Tibial artery (tissue), 4 donors: Measurements from ENCODE around the gene GLRA1.

ENCODE experiments used
- DNase-seq, 2 donors: peaks; one replicate each; pipeline ENCODE4 v3.0.0-alpha.2; 2019
- H3K27ac ChIP-seq, 2 donors: fragments of 200-600 bp; sonication (generic) in 1 of 2; 1 replicate in 1 of 2; 2 replicates in 1 of 2; pipeline ENCODE4 v1.5.1; 2018 to 2019; ENCODE audit warnings: mild to moderate bottlenecking in 1 of 2
- H3K27me3 ChIP-seq, 2 donors: fragments of 200-600 bp; sonication (generic) in 1 of 2; one replicate each; pipeline versions ENCODE4 v1.5.1 to v1.6.0; 2016 to 2019
- H3K36me3 ChIP-seq, 3 donors: fragments of 200-600 bp; sonication (generic) in 2 of 3; one replicate each; pipeline ENCODE4 v1.5.1; 2016 to 2019; ENCODE audit warnings: mild to moderate bottlenecking in 2 of 3
- H3K4me1 ChIP-seq, 4 donors: fragments of 200-600 bp; sonication (generic) in 2 of 4; 1 replicate in 3 of 4; 2 replicates in 1 of 4; pipeline ENCODE4 v1.5.1; 2016 to 2019
- H3K4me3 ChIP-seq, 2 donors: fragments of 200-600 bp; sonication (generic) in 1 of 2; 1 replicate in 1 of 2; 2 replicates in 1 of 2; pipeline ENCODE4 v1.5.1; 2018 to 2019; ENCODE audit warnings: mild to moderate bottlenecking in 2 of 2
- H3K9me3 ChIP-seq, 3 donors: fragments of 200-600 bp; sonication (generic) in 1 of 3; one replicate each; pipeline ENCODE4 v1.5.1; 2016 to 2019
- intact Hi-C: fragments of 100-400 bp; cut with DNase I; formaldehyde crosslinking; loops from one replicate; pipeline ENCODE4 v1.15.0; 2023; ENCODE audit warnings: low total_unique reads
- TF ChIP-seq, protein P1 (sequence below), 2 experiments: fragments of 200-600 bp in 1 of 2; fragments of 450-650 bp in 1 of 2; IDR thresholded peaks; one replicate each; pipeline ENCODE4 v1.5.1; 2017 to 2019; ENCODE audit warnings: antibody characterized with exemption in 2 of 2, mild to moderate bottlenecking in 1 of 2, moderate library complexity in 1 of 2

GLRA1 gene

DNA sequence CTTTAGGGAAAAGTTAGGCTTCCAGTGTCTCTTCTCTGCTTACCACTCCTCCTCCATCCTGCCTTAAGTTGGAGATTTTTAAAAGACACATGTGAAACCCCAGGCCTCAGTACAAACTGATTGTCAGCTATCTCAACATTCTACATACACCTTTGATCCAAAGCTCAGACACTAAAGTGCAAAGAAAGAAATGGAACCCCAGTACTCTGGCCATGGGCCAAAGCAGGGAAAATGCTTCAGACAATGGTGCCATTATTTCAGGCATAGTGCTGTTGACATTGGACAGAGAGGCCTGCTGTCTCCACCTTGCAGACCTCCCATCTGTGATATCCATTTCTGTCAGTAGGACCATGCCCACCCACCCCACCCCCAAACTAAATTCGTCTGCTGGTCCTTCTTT, 103.7 kb downstream of the GLRA1 start:
- H3K4me1 ChIP-seq, result no peaks in the 10 kb centered on the region
- TF ChIP-seq, protein P1, sequence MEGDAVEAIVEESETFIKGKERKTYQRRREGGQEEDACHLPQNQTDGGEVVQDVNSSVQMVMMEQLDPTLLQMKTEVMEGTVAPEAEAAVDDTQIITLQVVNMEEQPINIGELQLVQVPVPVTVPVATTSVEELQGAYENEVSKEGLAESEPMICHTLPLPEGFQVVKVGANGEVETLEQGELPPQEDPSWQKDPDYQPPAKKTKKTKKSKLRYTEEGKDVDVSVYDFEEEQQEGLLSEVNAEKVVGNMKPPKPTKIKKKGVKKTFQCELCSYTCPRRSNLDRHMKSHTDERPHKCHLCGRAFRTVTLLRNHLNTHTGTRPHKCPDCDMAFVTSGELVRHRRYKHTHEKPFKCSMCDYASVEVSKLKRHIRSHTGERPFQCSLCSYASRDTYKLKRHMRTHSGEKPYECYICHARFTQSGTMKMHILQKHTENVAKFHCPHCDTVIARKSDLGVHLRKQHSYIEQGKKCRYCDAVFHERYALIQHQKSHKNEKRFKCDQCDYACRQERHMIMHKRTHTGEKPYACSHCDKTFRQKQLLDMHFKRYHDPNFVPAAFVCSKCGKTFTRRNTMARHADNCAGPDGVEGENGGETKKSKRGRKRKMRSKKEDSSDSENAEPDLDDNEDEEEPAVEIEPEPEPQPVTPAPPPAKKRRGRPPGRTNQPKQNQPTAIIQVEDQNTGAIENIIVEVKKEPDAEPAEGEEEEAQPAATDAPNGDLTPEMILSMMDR (IDR thresholded peaks at IDR 0.05), result no peak
- H3K4me3 ChIP-seq, result no peak overlapping the region
- H3K27ac ChIP-seq, result no peak overlapping the region
- intact Hi-C loops, result loop anchor here (5.0 to 10.0 kb wide), 2 partner anchors 454 to 526 kb away; no protein-coding TSS in a partner anchor
- no peak for DNase-seq
- H3K27me3 ChIP-seq, result no peaks in the 10 kb centered on the region
- peaks cover 0 to 9% (median 0%) of the 10 kb centered on the region in 3 donors for H3K36me3 ChIP-seq
- no peaks in the 10 kb centered on the region for H3K9me3 ChIP-seq

DNA sequence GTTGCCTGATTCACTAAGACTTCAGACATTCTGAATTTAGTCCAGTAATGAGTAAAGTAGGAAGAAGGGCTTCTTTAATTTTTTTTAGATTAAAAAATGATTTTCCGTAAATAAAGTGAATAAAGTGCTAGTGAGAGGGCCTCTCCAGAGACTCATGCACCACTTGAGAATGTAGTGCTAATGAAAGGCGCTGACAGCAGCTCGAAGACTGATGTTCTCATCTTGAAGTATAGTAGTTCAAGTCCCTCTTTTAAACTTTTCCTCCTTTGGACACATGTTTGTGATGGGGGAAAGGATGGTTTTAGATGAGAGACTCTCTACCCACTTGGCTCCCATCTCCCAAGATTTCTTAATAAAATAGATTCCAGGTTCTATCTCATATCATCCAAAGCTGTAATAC, 104.4 kb downstream of the GLRA1 start:
- intact Hi-C loops, result loop anchor here (5.0 to 10.0 kb wide), 2 partner anchors 455 to 527 kb away; no protein-coding TSS in a partner anchor
- Histone ChIP-seq H3K27ac (no peak overlapping the region), H3K27me3 (no peaks in the 10 kb centered on the region), H3K4me3 (no peak overlapping the region), H3K36me3 (peaks cover 0 to 11% (median 0%) of the 10 kb centered on the region in 3 donors), H3K9me3 (no peaks in the 10 kb centered on the region), H3K4me1 (no peaks in the 10 kb centered on the region)
- TF ChIP-seq, protein P1 (IDR thresholded peaks at IDR 0.05), result no peak
- no peak for DNase-seq

DNA sequence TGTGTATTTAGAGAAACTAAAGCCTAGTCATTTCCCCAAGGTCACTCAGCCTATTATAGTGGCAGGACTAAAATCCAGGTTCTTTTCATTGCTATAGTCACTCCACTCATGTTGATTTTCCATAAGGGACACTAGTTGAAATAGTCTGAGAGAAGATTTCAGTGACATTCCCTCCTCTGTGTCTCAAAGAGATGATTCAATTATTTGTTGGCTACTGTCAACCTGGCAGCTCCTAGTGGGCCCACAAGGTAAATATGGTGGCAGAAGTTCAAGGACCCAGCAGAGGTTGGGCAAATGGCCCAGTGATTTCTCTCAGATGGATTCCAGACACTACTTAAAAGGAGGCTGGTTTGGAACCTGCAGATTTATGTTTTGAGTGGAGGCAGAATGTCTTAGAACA, 104.8 kb downstream of the GLRA1 start:
- Histone ChIP-seq H3K4me1 (no peaks in the 10 kb centered on the region), H3K27ac (no peak overlapping the region), H3K4me3 (no peak overlapping the region), H3K27me3 (no peaks in the 10 kb centered on the region), H3K36me3 (peaks cover 0 to 11% (median 3%) of the 10 kb centered on the region in 3 donors), H3K9me3 (no peaks in the 10 kb centered on the region)
- TF ChIP-seq, protein P1 (IDR thresholded peaks at IDR 0.05), result no peak
- intact Hi-C loops, result loop anchor here (5.0 to 10.0 kb wide), 2 partner anchors 455 to 527 kb away; no protein-coding TSS in a partner anchor
- DNase-seq, result no peak

DNA sequence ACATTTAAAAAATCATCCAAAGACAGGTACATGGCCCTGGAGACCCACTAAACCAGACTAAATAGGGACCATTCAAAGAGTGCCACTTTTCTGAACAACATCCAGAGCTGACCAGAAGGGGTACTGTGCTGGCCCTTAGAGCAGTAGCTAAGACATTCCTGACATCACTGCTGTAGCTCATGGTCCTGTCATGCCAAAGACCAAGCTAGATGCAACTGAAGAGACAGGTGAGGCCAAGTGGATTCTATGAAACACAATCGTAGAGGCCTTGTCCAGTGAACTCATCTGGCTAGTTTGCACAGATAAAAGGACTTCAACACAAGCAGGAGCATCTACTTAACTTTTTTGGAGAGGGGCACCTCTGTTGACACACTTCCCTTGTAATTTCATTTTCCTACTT, 109.6 kb downstream of the GLRA1 start:
- Histone ChIP-seq H3K36me3 (peaks cover 0 to 17% (median 8%) of the 10 kb centered on the region in 3 donors), H3K27me3 (no peaks in the 10 kb centered on the region), H3K9me3 (no peaks in the 10 kb centered on the region), H3K4me1 (peaks cover 0 to 22% (median 7%) of the 10 kb centered on the region in 4 donors), H3K4me3 (no peak overlapping the region), H3K27ac (no peak overlapping the region)
- DNase-seq, result no peak
- intact Hi-C loops, result no loop called here
- TF ChIP-seq, protein P1 (IDR thresholded peaks at IDR 0.05), result no peak

DNA sequence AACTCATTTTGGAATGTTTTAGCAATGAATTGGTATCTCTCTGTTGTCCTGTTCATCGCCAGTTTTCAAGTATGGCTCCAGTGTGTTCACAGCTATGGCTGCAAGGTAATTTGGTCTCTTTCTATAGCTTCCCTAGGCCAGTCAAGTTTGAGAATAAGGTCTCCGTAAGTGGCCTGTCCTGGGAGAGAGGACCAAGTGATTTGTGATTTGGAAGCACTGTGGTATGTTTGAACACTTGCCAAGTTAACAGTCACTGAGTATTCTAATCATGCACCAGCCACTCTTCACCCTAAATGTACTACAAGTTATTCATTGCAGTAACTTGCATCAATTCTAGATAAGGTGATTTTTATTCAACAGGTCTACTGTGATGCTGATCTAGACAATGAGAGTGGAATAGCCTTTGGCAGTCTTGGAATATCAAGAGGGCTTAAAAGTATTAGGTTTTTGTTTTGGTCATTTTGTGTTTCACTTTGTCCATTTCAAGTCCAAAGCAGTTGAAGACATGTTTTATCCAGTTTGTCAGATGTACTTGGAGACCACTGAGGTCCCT, 111.8 kb downstream of the GLRA1 start:
- DNase-seq, result no peak
- Histone ChIP-seq H3K27ac (no peak overlapping the region), H3K9me3 (no peaks in the 10 kb centered on the region), H3K27me3 (no peaks in the 10 kb centered on the region), H3K4me1 (peaks cover 0 to 34% (median 14%) of the 10 kb centered on the region in 4 donors), H3K4me3 (no peak overlapping the region), H3K36me3 (peaks cover 0 to 20% (median 8%) of the 10 kb centered on the region in 3 donors)
- TF ChIP-seq, protein P1 (IDR thresholded peaks at IDR 0.05), result no peak
- intact Hi-C loops, result no loop called here
